Measurements from ENCODE around the gene ANKRD66.

The ANKRD66 gene

DNA sequence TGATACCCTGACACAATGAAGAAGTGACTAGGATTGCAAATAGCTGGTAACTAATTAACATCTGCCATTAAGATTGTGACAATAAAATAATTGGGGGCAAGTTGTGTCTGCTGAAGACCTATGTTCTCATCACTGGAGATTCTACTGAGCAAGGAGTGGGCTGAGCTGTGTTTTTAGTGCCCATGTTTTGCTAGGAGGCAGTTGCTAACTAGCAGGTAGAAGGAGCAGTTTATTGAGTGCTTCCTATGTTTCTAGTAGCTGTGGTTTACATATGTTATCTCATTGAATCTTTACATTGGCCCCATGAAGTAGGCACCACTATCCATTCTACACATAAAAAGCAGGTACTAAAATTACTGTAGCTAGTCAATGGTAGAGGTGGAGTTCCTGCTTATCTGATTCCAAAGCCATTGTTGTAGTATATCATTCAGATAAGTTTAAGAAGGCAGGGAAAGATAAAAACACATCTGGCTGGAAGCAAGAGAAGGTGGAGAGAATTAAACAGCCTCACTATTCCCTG, 43.7 kb downstream of the ANKRD66 start:
- DNase-seq (ENCODE audit: low read depth in 2 of 2): no peak

DNA sequence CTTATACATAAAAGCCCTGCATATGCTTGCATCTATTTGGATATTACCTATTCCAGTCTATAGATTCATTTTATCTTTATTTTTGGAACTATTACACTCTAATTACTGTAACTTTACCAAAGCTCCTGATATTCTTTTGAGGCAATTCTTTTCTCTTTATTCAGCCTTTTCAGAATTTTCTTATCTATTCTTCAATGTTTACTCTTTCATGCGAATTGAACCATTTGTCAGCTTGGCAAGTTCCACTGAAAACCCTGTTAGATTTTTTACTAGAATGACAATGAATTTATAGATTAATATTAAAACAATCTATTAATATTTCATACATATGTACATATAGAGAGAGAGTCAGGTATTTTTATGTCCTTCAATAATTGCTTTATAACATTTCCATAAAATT, 45.9 kb downstream of the ANKRD66 start:
- DNase-seq (ENCODE audit: low read depth in 2 of 2): no peak

DNA sequence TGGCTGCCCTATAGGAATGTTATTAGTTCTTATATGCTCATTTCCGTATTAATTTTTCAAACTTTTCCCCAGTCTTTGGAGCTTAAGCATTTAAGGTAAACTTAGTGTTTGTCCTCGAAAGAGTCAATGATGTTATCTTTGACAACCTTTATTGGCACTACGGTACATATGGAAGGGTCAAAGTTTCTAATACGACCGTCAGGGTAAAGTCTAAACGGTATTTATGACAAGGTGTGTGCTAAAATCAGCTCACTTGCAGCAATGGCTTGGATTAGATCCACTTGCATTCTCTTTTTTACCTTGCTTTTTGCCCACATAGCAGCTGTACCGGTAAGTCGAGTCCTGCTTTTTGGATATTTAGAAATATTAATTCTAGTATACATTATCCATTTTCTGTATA, 46.4 kb downstream of the ANKRD66 start, which contains the start of gene MEP1A:
Gene MEP1A, plus strand, starts transcription at position 252 of the 400 bp plus-strand sequence. Its CDS starts 10 bp downstream, at position 262.
- no peak for DNase-seq (ENCODE audit: low read depth in 2 of 2)

DNA sequence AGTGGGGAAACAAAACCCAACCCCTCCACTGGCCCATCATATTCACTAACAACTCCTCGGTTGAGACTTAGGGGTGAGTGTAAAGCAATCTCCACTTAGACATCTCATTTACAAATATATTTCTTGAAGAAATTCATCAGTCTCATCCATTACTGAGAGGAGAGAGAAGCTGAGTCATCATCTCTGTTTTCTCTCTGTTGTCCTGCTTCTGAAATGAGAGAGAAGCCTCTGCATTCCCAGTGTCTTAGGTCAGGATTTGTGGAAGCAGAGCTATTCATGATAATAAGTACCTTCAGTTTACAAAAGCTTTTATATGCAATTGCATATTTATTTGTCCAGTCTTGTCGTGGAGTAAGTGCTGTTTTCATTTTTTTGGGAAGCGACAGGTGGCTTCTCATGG, 47.3 kb downstream of the ANKRD66 start:
- no peak for DNase-seq (ENCODE audit: low read depth in 2 of 2)

DNA sequence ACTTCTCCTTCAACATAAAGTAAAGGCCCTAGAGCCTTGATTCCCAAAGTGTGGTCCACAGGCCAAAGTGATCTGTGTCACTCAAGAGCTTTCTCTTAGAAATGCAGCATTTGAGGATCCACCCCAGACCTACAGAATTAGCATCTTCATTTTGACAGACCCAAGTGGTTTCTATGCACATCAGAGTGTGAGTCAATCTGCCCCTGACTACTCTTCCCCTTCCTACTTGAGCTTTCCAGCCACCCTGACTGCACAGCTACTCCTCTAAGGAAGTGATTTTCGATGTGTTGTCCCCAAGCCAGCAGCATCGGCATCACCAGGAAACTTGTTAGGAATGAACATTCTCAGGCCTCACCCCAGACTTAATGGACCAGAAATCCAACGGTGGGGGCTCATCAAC, 49.1 kb downstream of the ANKRD66 start:
- DNase-seq (ENCODE audit: low read depth in 2 of 2): no peak

DNA sequence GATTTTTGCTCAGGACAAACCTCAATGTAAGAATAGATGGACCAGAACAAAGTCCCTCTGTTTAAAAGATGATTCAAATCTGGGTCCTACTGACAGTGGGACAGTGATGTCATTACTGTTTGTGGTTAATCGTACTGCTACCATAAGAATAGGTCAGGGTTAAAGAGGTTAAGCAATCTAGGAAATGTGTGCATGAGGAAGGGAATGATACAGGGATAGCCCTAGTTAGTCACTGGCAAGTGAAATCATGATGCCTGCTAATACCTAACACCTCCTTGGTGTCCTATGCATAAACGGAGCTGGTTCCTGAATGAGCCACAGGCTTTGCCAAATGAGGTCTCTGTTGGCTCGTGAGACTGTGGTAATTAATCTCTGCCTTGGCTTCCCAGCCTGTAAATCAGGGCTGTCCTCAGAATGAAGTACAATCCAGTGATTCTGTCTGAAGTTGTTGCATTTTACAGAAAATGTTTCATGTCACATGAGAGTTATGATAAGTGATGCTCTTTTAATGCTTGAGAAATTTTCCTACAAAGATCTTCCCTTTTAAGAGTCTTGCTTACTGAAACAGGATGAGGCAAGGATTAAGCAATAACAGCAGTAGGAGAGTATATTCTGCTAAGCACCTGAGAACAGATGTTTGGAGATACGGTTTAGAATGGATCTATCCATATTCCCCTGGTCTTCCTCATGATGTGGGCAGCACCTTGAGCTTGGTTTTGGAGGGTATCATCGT, 50.3 kb downstream of the ANKRD66 start:
- no peak for DNase-seq (ENCODE audit: low read depth in 2 of 2)

DNA sequence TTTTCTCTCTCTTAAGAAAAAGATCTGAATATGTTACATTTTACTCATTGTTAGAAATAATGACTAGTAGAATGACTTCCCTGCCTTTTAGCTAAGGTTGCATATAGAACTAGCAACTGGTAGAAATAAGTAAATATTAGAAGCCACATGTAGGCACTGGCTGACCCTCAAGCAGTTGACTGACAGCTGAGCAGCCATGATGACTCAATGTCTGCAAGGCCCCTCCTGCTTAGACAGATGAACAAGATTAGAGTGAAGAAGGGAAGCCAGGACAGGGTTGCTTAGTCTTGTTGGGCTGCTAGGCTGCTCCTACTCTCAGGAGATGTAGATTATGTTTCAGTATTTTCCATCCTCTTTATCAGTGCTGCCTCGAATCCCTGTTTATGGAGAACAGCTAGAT, 52.9 kb downstream of the ANKRD66 start:
- DNase-seq (ENCODE audit: low read depth in 2 of 2): no peak

DNA sequence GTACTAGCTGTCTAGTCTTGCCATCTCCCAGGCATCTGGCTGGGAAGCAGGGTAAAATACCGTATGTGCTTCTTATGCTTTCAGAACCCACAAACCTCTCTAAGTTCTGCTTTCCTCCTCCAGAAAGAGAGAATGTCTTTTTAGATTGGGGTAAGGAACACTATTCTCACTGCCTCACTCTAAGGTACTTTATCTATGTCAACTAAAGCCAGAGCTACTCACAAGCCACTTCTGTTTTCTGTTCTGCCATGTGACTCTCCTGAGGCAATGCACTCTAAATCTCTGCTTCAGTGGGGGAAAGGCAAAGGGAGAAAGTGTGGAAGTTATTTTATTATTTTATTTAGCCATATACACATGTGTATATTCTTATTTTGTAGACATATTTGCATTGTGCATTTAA, 62.1 kb downstream of the ANKRD66 start:
- no peak for DNase-seq (ENCODE audit: low read depth in 2 of 2)

Data from stimulated activated CD4-positive, alpha-beta T cell treated with anti-CD3 and anti-CD28 coated beads, Interleukin-12 subunit alpha, Interleukin-12 subunit beta, amount 100 ng/mL, for 24 hours (primary cell).